Neural crest cell (in vitro differentiated cells): Measurements from ENCODE around the gene ALG5. TPM values are rescaled to one million over a fixed set of nuclear protein-coding genes. Genes with fewer than 3 reads are reported as not detected.
A peak's percentile ranks its signal among the peaks of the same experiment; 100 is the strongest.

Source experiments
- DNase-seq: peaks from one replicate; pipeline ENCODE4 v3.0.0; 2021; ENCODE audit warnings: low read depth, mixed read lengths, low spot score
- H3K27ac Mint-ChIP-seq: one replicate; pipeline ENCODE4 v1.8.0; 2021; ENCODE audit warnings: mild to moderate bottlenecking, mixed read lengths; ENCODE audit not compliant: unreplicated experiment
- H3K27me3 Mint-ChIP-seq: 2 replicates; pipeline ENCODE4 v1.8.0; 2021; ENCODE audit warnings: low read depth, mild to moderate bottlenecking, mixed read lengths
- H3K36me3 Mint-ChIP-seq: 2 replicates; pipeline ENCODE4 v1.8.0; 2021; ENCODE audit warnings: low read depth, mild to moderate bottlenecking, mixed read lengths
- H3K4me1 Mint-ChIP-seq: 2 replicates; pipeline ENCODE4 v1.8.0; 2021; ENCODE audit warnings: mixed read lengths
- H3K4me3 Mint-ChIP-seq: one replicate; pipeline ENCODE4 v1.8.0; 2021; ENCODE audit warnings: mild to moderate bottlenecking, mixed read lengths
- H3K9me3 Mint-ChIP-seq: 2 replicates; pipeline ENCODE4 v1.8.0; 2021; ENCODE audit warnings: mixed read lengths
- CTCF ChIP-seq: fragments of 200-600 bp; sonication (generic); conservative IDR thresholded peaks from 2 replicates; pipeline ENCODE4 v1.5.0; 2021; ENCODE audit warnings: antibody characterized with exemption, mild to moderate bottlenecking
- long read RNA-seq: library from polyadenylated mRNA; unstranded; transcript quantifications from one replicate; pipeline ENCODE4 v2.0.0, GENCODE V29; 2020
- total RNA-seq: library from RNA; stranded (reverse); gene quantifications from 2 replicates; pipeline ENCODE4 v1.2.1, GENCODE V29; 2021

The ALG5 gene, protein sequence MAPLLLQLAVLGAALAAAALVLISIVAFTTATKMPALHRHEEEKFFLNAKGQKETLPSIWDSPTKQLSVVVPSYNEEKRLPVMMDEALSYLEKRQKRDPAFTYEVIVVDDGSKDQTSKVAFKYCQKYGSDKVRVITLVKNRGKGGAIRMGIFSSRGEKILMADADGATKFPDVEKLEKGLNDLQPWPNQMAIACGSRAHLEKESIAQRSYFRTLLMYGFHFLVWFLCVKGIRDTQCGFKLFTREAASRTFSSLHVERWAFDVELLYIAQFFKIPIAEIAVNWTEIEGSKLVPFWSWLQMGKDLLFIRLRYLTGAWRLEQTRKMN
- 31.1 and 32.3 TPM in 2 replicates for total RNA-seq
- long read RNA-seq, transcript ALG5-201 (10 exons, 1,154 nt), result major isoform, 75 of 103 reads
- long read RNA-seq, partial matches to known transcripts, result 5 of 103 reads
- long read RNA-seq, other reads (novel, unspliced or antisense), result 23 of 103 reads

- Mint-ChIP-seq H3K36me3 (peaks cover 12% of the 10 kb centered on the region), H3K4me1 (peaks cover 44% of the 10 kb centered on the region), H3K27ac (peak within 1 kb of the TSS; percentile 100), H3K9me3 (no peaks in the 10 kb centered on the region), H3K4me3 (peak within 1 kb of the TSS; percentile 99), H3K27me3 (peaks cover 4% of the 10 kb centered on the region)
- DNase-seq, result peak; percentile 85
- TF ChIP-seq CTCF, result peak; percentile 98
Observed at GRCh38 chr13:36999054-36999714, at the start of gene ALG5. Gene ALG5 (minus strand): TSS chr13:36999340. CDS start chr13:36999300, 40 bp downstream.

DNA sequence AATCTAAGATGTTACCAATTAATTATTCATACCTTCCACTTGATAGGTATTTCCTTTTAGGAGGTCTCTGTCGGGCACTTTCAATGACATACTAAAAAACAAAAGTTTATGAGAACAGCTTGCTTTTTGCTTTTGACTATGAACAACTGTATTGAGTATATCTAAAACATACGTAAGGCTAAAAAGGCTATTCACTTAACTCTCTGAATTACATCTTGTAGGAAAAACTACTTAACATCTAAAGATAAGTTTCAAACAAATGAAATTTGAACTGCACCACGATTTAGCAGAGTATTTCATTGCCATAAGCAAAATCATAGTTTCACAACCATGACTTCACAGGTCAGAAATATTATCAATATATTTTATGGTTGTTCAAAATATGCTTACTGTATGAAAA is 48.7 kb upstream of the ALG5 start:
- H3K9me3 Mint-ChIP-seq, result no peaks in the 10 kb centered on the region
- peaks cover 5% of the 10 kb centered on the region for H3K4me1 Mint-ChIP-seq
- H3K4me3 Mint-ChIP-seq, result no peak overlapping the region
- TF ChIP-seq CTCF, result no peak
- no peaks in the 10 kb centered on the region for H3K27me3 Mint-ChIP-seq
- DNase-seq, result no peak
- no peak overlapping the region for H3K27ac Mint-ChIP-seq
- H3K36me3 Mint-ChIP-seq, result peaks cover 10% of the 10 kb centered on the region

DNA sequence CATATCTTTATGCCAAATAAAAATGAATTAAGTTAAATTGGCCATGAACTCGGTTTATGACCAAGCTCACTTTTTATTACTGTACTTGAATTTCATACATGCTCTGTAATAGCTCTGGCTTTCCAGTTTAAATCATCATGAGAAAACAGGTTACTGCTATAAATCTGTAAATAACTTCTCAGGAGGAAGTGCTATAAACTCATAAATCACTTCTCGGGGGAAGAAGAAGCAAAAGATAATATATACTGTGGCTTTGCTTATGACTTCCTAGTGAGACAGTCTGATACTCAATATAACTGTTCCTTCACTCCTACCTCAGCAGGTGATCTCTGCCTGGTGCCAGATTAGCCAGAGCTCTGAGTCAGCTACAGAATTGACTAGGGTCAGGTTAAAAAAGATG is 47.9 kb upstream of the ALG5 start:
- Mint-ChIP-seq H3K27me3 (no peaks in the 10 kb centered on the region), H3K9me3 (no peaks in the 10 kb centered on the region), H3K27ac (no peak overlapping the region), H3K4me1 (peaks cover 1% of the 10 kb centered on the region), H3K4me3 (no peak overlapping the region), H3K36me3 (peaks cover 8% of the 10 kb centered on the region)
- DNase-seq, result no peak
- no peak for TF ChIP-seq CTCF

- H3K9me3 Mint-ChIP-seq, result no peaks in the 10 kb centered on the region
- no peak overlapping the region for H3K27ac Mint-ChIP-seq
- peaks cover 13% of the 10 kb centered on the region for H3K36me3 Mint-ChIP-seq
- H3K4me3 Mint-ChIP-seq, result no peak overlapping the region
- H3K4me1 Mint-ChIP-seq, result no peaks in the 10 kb centered on the region
- DNase-seq, result no peak
- TF ChIP-seq CTCF, result no peak
- no peaks in the 10 kb centered on the region for H3K27me3 Mint-ChIP-seq
Observed at GRCh38 chr13:37046062-37046461, 46.9 kb upstream of the ALG5 start.

DNA sequence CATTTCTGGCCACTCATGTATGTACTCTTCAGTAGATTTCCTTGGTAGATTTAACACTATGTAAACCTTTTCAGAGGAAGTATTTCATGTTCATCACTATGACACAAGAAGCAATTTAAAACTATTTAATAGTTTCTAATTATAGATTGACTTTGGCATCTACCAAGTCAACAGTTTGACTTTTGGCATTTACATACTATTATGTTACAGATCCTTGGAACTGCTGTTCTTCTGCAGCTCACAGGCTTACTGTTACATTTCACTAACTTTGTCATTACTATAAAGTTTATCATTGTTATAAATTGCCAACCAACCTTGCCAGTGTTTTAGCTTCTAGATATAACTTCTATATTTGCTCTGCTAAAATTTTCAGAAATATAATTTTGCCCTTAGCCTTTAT is 41.6 kb upstream of the ALG5 start:
- Mint-ChIP-seq H3K27me3 (no peaks in the 10 kb centered on the region), H3K4me3 (no peak overlapping the region), H3K27ac (no peak overlapping the region), H3K4me1 (no peaks in the 10 kb centered on the region), H3K9me3 (no peaks in the 10 kb centered on the region), H3K36me3 (peaks cover 22% of the 10 kb centered on the region)
- no peak for TF ChIP-seq CTCF
- DNase-seq, result no peak
